ENCODE measurements around the gene RNF14.

RNF14 gene

GRCh38 chr5:142014911-142015584, 46.1 kb downstream of the RNF14 start:
- no peak overlapping the region for H3K4me3 ChIP-seq (ENCODE audit: low read depth, low read length)
- no peak for TF ChIP-seq CTCF (IDR thresholded peaks at IDR 0.05; ENCODE audit: borderline replicate concordance, insufficient read depth, low read depth, low read length)

GRCh38 chr5:142015781-142016533, 47.1 kb downstream of the RNF14 start:
- no peak overlapping the region for H3K4me3 ChIP-seq (ENCODE audit: low read depth, low read length)
- no peak for TF ChIP-seq CTCF (IDR thresholded peaks at IDR 0.05; ENCODE audit: borderline replicate concordance, insufficient read depth, low read depth, low read length)

GRCh38 chr5:142016556-142016955, 47.7 kb downstream of the RNF14 start:
- TF ChIP-seq CTCF (IDR thresholded peaks at IDR 0.05; ENCODE audit: borderline replicate concordance, insufficient read depth, low read depth, low read length) = no peak
- H3K4me3 ChIP-seq (ENCODE audit: low read depth, low read length) = no peak overlapping the region

GRCh38 chr5:142017832-142018427, 49.0 kb downstream of the RNF14 start:
- no peak for TF ChIP-seq CTCF (IDR thresholded peaks at IDR 0.05; ENCODE audit: borderline replicate concordance, insufficient read depth, low read depth, low read length)

GRCh38 chr5:142020122-142020659, 51.3 kb downstream of the RNF14 start:
- H3K4me3 ChIP-seq (ENCODE audit: low read depth, low read length) = no peak overlapping the region
- TF ChIP-seq CTCF (IDR thresholded peaks at IDR 0.05; ENCODE audit: borderline replicate concordance, insufficient read depth, low read depth, low read length) = no peak

More at GRCh38 chr5:142017832-142018427, 49.0 kb downstream of the RNF14 start:
- no peak overlapping the region for H3K4me3 ChIP-seq (ENCODE audit: low read depth, low read length)

GRCh38 chr5:142023836-142024235, 54.9 kb downstream of the RNF14 start:
- no peak overlapping the region for H3K4me3 ChIP-seq (ENCODE audit: low read depth, low read length)
- TF ChIP-seq CTCF (IDR thresholded peaks at IDR 0.05; ENCODE audit: borderline replicate concordance, insufficient read depth, low read depth, low read length) = no peak

All from GM12875 (cell line).